ENCODE results near the gene BIN1.

Gene BIN1

GRCh38 chr2:127122361-127123027 is 15.5 kb upstream of the BIN1 start:
- TF ChIP-seq POLR2AphosphoS5 (IDR thresholded peaks at IDR 0.05; ENCODE audit: low read depth, low read length) (no peak), SIN3A (IDR thresholded peaks at IDR 0.05; ENCODE audit: borderline replicate concordance, insufficient read depth, low read length) (no peak), REST (IDR thresholded peaks at IDR 0.05; ENCODE audit: insufficient read depth in 1 of 2, low read depth in 2 of 2, low read length in 2 of 2) (no peak), TAF1 (IDR thresholded peaks at IDR 0.05; ENCODE audit: borderline replicate concordance, insufficient read depth, low read length) (no peak), FOXP2 (optimal IDR thresholded peaks at IDR 0.05; ENCODE audit: borderline replicate concordance, extremely low read depth, extremely low read length, insufficient read depth) (no peak)

GRCh38 chr2:127121776-127122176 is 14.8 kb upstream of the BIN1 start:
- TF ChIP-seq POLR2AphosphoS5 (IDR thresholded peaks at IDR 0.05; ENCODE audit: low read depth, low read length) (no peak), FOXP2 (optimal IDR thresholded peaks at IDR 0.05; ENCODE audit: borderline replicate concordance, extremely low read depth, extremely low read length, insufficient read depth) (no peak), TAF1 (IDR thresholded peaks at IDR 0.05; ENCODE audit: borderline replicate concordance, insufficient read depth, low read length) (no peak), SIN3A (IDR thresholded peaks at IDR 0.05; ENCODE audit: borderline replicate concordance, insufficient read depth, low read length) (no peak), REST (IDR thresholded peaks at IDR 0.05; ENCODE audit: insufficient read depth in 1 of 2, low read depth in 2 of 2, low read length in 2 of 2) (no peak)

- TF ChIP-seq FOXP2 (optimal IDR thresholded peaks at IDR 0.05; ENCODE audit: borderline replicate concordance, extremely low read depth, extremely low read length, insufficient read depth) (no peak), SIN3A (IDR thresholded peaks at IDR 0.05; ENCODE audit: borderline replicate concordance, insufficient read depth, low read length) (no peak)
Observed at GRCh38 chr2:127121353-127121752, 14.4 kb upstream of the BIN1 start.

GRCh38 chr2:127118467-127118866 is 11.5 kb upstream of the BIN1 start:
- TF ChIP-seq FOXP2 (optimal IDR thresholded peaks at IDR 0.05; ENCODE audit: borderline replicate concordance, extremely low read depth, extremely low read length, insufficient read depth) (no peak), SIN3A (IDR thresholded peaks at IDR 0.05; ENCODE audit: borderline replicate concordance, insufficient read depth, low read length) (no peak), POLR2AphosphoS5 (IDR thresholded peaks at IDR 0.05; ENCODE audit: low read depth, low read length) (no peak), REST (IDR thresholded peaks at IDR 0.05; ENCODE audit: insufficient read depth in 1 of 2, low read depth in 2 of 2, low read length in 2 of 2) (no peak), TAF1 (IDR thresholded peaks at IDR 0.05; ENCODE audit: borderline replicate concordance, insufficient read depth, low read length) (no peak)

- TF ChIP-seq FOXP2 (optimal IDR thresholded peaks at IDR 0.05; ENCODE audit: borderline replicate concordance, extremely low read depth, extremely low read length, insufficient read depth): no peak
- TF ChIP-seq REST (IDR thresholded peaks at IDR 0.05; ENCODE audit: insufficient read depth in 1 of 2, low read depth in 2 of 2, low read length in 2 of 2): no peak
- no peak for TF ChIP-seq TAF1 (IDR thresholded peaks at IDR 0.05; ENCODE audit: borderline replicate concordance, insufficient read depth, low read length)
- no peak for TF ChIP-seq SIN3A (IDR thresholded peaks at IDR 0.05; ENCODE audit: borderline replicate concordance, insufficient read depth, low read length)
- TF ChIP-seq POLR2AphosphoS5 (IDR thresholded peaks at IDR 0.05; ENCODE audit: low read depth, low read length): no peak
Observed at GRCh38 chr2:127118038-127118437, 11.1 kb upstream of the BIN1 start.

All from PFSK-1 (cell line).